ENCODE results near the gene PTPRN2.
"Not testable (repeated sequence)": the region's sequence is repeated elsewhere in the genome, so short reads cannot be mapped to it uniquely, and the experiment has no call there.

Gene PTPRN2

GRCh38 chr7:158237672-158238335, 349.8 kb downstream of the PTPRN2 start:
- DNase-seq (ENCODE audit: low read depth in 2 of 2): no peak

GRCh38 chr7:158236400-158236799, 351.2 kb downstream of the PTPRN2 start:
- DNase-seq (ENCODE audit: low read depth in 2 of 2): no peak

- no peak for DNase-seq (ENCODE audit: low read depth in 2 of 2)
Measured at GRCh38 chr7:158235862-158236261, 351.8 kb downstream of the PTPRN2 start.

DNA sequence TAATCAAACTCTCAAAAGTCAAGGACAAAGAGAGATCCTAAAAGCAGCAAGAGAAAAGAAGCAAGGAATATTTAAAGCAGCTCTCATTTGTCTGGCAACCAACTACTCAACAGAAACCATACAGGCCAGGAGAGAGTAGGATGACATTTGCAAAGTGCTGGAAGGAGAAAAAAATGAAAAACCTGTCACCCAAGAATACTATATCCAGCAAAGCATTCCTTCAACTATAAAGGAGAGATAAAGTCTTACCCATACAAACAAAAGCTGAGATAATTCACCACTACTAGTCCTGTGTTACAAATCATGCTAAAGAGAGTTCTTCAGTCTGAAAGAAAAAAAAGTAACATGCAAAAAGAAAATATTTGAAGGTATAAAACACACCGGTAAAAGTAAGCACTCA, 357.7 kb downstream of the PTPRN2 start:
- no peak for DNase-seq (ENCODE audit: low read depth in 2 of 2)

GRCh38 chr7:158228986-158229385, 358.6 kb downstream of the PTPRN2 start:
- DNase-seq (ENCODE audit: low read depth in 2 of 2): no peak

DNA sequence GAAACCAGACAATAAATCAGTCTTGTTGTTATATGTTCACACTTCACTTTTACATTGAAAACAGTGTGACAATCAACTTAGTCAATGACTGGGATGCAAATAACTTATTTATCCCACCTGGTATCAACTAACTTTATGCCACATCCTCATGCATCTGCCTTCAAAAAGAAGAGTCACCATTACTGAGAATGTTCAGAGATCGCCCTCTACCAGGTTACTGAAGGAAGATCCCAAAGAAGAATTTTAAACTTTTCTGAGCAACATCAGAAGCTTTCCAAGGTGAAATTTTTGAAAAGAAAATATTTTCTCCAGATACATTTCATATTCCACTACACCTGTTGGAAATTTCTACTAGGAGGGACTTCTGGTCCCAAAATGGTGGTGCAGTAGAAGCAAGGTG, 359.5 kb downstream of the PTPRN2 start:
- DNase-seq (ENCODE audit: low read depth in 2 of 2): no peak

GRCh38 chr7:158227258-158227984, 360.2 kb downstream of the PTPRN2 start:
- no peak for DNase-seq (ENCODE audit: low read depth in 2 of 2)

DNA sequence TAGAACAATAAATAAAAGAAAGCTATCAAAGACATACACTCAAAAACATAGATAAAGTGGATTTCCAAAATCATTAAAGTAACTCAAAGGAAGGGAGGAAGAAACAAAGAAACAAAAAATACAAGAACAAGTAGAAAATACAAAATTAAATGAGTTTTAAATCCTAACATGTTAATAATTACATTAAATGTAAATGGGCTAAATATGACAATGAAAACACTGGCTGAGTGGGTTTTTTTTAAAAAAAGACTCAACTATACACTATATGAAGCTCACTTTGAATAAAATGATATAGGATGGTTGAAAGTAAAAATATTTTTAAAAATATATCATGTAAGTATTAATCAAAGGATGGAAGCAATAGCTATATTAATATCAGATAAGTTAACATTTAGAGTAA, 371.4 kb downstream of the PTPRN2 start:
- DNase-seq (ENCODE audit: low read depth in 2 of 2): no peak

GRCh38 chr7:158209435-158209834, 378.2 kb downstream of the PTPRN2 start:
- DNase-seq (ENCODE audit: low read depth in 2 of 2): no peak

DNA sequence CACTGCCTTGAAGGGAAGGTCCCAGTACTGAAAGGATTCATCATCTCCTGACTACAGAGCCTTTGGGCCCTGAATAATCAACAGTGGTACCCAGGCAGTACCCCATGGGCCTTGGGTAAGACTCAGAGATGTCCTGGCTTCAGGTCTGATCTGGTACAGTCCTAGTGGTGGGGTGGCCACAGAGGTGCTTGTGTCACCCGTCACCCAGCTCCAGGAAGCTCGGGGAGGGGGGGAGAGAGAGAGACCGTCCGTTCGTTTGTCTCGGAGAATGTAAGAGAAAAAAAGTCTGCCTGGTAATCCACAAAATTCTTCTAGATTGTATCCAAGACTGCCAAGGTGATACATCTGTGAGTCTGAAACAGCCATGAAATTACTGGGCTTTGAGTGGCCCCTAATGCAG, 381.3 kb downstream of the PTPRN2 start:
- no peak for DNase-seq (ENCODE audit: low read depth in 2 of 2)

GRCh38 chr7:158204453-158204852, 383.2 kb downstream of the PTPRN2 start:
- DNase-seq (ENCODE audit: low read depth in 2 of 2): no peak

DNA sequence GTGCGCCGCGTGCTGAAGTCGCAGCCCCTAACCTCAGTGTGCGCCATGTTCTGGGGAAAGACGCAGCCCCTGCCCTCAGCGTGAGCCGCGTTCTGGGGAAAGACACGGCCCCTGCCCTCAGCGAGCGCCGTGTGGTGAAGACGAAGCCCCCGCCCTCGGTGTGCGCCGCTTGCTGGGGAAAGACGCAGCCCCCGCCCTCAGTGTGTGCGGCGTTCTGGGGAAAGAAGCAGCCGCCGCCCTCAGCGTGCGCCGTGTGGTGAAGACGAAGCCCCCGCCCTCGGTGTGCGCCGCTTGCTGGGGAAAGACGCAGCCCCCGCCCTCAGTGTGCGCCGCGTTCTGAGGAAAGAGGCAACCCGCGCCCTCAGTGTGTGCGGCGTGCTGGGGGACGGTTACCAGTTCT, 383.7 kb downstream of the PTPRN2 start:
- not testable (repeated sequence) for DNase-seq (ENCODE audit: low read depth in 2 of 2)

GRCh38 chr7:158194365-158194900, 393.2 kb downstream of the PTPRN2 start:
- DNase-seq (ENCODE audit: low read depth in 2 of 2): no peak

- DNase-seq (ENCODE audit: low read depth in 2 of 2): no peak
Measured at GRCh38 chr7:158193446-158193845, 394.2 kb downstream of the PTPRN2 start.

- no peak for DNase-seq (ENCODE audit: low read depth in 2 of 2)
Measured at GRCh38 chr7:158192956-158193355, 394.7 kb downstream of the PTPRN2 start.

DNA sequence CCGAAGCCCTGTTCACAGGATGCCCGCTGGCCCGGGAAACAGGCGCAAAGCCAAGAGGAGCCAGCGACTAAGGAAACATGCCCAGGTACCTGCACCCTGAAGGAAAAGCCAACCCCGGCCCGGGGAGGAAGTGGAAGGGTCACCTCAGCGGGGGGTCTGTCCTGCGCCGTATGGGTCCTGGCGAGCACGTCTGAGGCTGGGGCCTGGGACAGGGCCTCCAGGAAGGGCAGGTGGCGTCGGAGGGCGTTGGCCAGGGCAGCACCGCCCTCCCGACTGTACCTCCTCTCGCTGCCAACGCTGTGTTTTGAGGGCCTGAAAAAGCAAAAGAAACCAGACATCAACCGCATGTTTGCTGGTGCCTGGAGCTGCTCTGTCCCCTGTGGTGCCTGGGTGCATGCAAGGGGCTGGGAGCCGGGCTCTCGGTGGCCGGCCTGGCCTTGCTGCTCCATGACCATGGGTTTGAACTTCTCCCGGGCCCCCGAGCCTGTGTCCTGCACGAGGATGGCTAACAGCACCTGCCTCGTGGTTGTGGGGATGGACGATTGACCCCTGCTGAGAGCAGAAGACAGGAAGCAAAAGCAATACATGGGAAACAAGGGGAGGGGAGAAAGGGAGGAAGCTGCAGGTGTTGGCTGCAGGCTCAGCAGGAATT, 395.3 kb downstream of the PTPRN2 start:
- no peak for DNase-seq (ENCODE audit: low read depth in 2 of 2)

DNA sequence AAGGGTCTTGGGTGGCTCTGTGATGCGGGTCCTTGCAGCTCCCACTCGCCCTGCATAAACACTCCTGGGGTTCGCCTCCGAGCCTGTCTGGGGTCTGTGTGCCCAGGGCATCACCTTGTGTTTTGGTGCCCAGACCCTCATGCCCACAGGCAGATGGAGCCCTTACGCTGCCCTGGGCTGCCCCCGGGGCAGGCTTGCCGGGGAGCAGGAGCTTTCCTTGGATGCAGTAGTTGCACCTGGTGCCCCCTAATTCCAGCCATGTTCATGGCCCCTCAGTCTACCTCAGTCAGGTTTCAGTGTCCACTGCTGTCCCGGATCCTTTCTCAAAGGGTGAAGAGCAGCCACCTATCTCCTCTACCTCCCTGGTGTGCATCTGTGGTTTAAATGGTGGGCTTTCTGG, 396.0 kb downstream of the PTPRN2 start:
- DNase-seq (ENCODE audit: low read depth in 2 of 2): no peak

DNA sequence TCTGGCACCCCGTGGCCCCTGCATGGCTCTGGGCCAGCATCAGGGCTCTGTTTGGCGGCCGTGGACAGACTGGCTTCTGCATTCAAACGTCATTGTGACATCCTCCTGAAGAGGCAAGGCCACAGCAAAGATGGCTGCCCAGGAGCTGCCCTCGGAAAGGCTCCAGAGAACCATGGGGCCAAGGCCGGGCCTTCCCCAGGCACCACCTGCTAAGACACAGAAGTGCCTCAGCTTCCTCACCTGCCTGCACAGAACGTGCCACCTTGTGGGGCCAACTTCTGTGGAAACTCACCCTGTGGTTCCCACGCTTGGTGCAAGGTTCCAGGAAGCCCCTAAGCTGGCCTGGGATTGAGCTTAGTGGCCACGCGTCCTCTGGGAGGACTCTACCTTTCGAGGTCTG, 396.9 kb downstream of the PTPRN2 start:
- no peak for DNase-seq (ENCODE audit: low read depth in 2 of 2)

- DNase-seq (ENCODE audit: low read depth in 2 of 2): no peak
Measured at GRCh38 chr7:158188676-158189075, 398.9 kb downstream of the PTPRN2 start.

GRCh38 chr7:158187694-158187994, 400.0 kb downstream of the PTPRN2 start:
- DNase-seq (ENCODE audit: low read depth in 2 of 2): no peak

DNA sequence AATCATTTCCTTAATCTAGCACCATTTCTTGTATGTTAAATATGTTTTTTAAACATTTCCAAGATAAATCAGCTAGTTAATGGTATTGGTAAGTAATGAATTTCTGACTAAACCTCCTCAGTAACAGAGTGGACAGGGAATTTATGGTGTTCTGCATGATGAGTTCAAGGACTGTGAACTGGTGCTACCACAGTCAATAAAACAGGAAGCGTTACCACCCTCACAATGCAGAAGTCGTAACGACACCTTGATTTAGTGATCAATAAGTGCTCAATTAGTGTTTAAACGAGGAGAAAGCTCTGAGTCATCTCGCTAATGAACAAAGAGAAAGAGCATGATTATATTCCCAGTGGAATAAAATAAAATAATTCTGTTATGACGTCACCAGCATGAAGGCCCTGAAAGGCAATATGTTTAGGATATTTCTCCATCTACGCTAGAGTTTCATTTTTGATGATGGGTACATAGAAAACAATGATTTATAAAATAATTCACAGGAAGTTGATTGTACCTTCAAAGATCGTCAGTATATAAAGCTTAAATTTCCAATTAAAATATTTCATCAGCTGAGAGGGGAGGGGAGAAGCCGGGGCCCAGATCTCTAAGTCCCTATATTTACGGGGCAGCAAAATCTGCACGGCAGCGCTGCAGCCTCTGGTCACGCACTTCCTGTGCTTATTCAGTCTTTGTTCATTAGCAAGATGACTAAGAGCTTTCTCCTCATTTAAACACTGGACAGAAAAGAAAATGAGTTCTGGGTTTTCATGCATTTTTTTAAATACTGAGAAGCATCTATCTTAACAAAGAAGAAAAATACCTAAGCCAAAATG, 400.5 kb downstream of the PTPRN2 start:
- no peak for DNase-seq (ENCODE audit: low read depth in 2 of 2)

DNA sequence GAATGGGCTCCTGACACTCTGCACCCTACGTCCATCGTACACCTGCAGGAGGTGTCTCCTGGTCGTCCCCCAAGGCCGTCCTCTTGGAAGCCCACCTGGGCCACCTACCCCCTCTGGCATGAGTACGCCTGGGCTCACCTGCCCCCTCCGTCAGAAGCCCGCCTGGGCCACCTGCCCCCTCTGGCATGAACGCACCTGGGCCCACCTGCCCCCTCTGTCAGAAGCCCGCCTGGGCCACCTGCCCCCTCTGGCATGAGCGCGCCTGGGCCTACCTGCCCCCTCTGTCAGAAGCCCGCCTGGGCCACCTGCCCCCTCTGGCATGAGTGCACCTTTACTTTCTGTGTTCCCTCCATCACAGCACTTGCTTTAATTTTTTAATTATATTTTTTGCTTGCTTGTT, 401.2 kb downstream of the PTPRN2 start:
- no peak for DNase-seq (ENCODE audit: low read depth in 2 of 2)

Measured in stimulated activated CD8-positive, alpha-beta memory T cell treated with anti-CD3 and anti-CD28 coated beads, Interleukin-7, amount 100 ng/mL, for 1 hour (primary cell).